ENCODE results near the gene HOXB6.

HOXB6 gene

GRCh38 chr17:48590607-48591161 is 14.1 kb downstream of the HOXB6 start:
- H3K4me1 ChIP-seq (ENCODE audit: control insufficient read depth in 1 of 2, insufficient read depth in 1 of 2, low read depth in 1 of 2, low read length in 1 of 2): peaks cover 12 to 21% of the 10 kb centered on the region in 2 experiments
- H3K27ac ChIP-seq: no peak overlapping the region
- H3K4me3 ChIP-seq (ENCODE audit: low read depth in 1 of 2, low read length in 1 of 2): no peak overlapping the region
- peaks cover 100% of the 10 kb centered on the region for H3K27me3 ChIP-seq
- H3K9me3 ChIP-seq: no peaks in the 10 kb centered on the region
- TF ChIP-seq CTCF (IDR thresholded peaks at IDR 0.05): no peak
- no peaks in the 10 kb centered on the region for H3K36me3 ChIP-seq

- Histone ChIP-seq H3K4me3 (ENCODE audit: low read depth in 1 of 2, low read length in 1 of 2) (no peak within 1 kb of the TSS), H3K9me3 (no peaks in the 10 kb centered on the region), H3K27me3 (peaks cover 100% of the 10 kb centered on the region), H3K27ac (no peak within 1 kb of the TSS), H3K4me1 (ENCODE audit: control insufficient read depth in 1 of 2, insufficient read depth in 1 of 2, low read depth in 1 of 2, low read length in 1 of 2) (peaks cover 19 to 26% of the 10 kb centered on the region in 2 experiments), H3K36me3 (no peaks in the 10 kb centered on the region)
- no peak for TF ChIP-seq CTCF (IDR thresholded peaks at IDR 0.05)
Observed at GRCh38 chr17:48589831-48590606, 14.8 kb downstream of the HOXB6 start, which contains the start of gene HOXB3. HOXB3 (minus strand) TSS chr17:48590241; CDS start chr17:48552474, 37,767 bp downstream.

- no peak for TF ChIP-seq CTCF (IDR thresholded peaks at IDR 0.05)
- Histone ChIP-seq H3K27me3 (peaks cover 100% of the 10 kb centered on the region), H3K36me3 (no peaks in the 10 kb centered on the region), H3K4me1 (ENCODE audit: control insufficient read depth in 1 of 2, insufficient read depth in 1 of 2, low read depth in 1 of 2, low read length in 1 of 2) (peaks cover 21 to 30% of the 10 kb centered on the region in 2 experiments), H3K9me3 (no peaks in the 10 kb centered on the region), H3K4me3 (ENCODE audit: low read depth in 1 of 2, low read length in 1 of 2) (no peak overlapping the region), H3K27ac (no peak overlapping the region)
Observed at GRCh38 chr17:48589060-48589830, 15.5 kb downstream of the HOXB6 start.

- H3K27me3 ChIP-seq: peaks cover 100% of the 10 kb centered on the region
- H3K4me1 ChIP-seq (ENCODE audit: control insufficient read depth in 1 of 2, insufficient read depth in 1 of 2, low read depth in 1 of 2, low read length in 1 of 2): peaks cover 18 to 28% of the 10 kb centered on the region in 2 experiments
- H3K9me3 ChIP-seq: no peaks in the 10 kb centered on the region
- no peak overlapping the region for H3K27ac ChIP-seq
- H3K36me3 ChIP-seq: no peaks in the 10 kb centered on the region
- no peak overlapping the region for H3K4me3 ChIP-seq (ENCODE audit: low read depth in 1 of 2, low read length in 1 of 2)
- no peak for TF ChIP-seq CTCF (IDR thresholded peaks at IDR 0.05)
Observed at GRCh38 chr17:48588528-48588927, 16.3 kb downstream of the HOXB6 start.

- Histone ChIP-seq H3K4me3 (ENCODE audit: low read depth in 1 of 2, low read length in 1 of 2) (no peak overlapping the region), H3K27ac (no peak overlapping the region), H3K27me3 (peaks cover 100% of the 10 kb centered on the region), H3K9me3 (no peaks in the 10 kb centered on the region), H3K4me1 (ENCODE audit: control insufficient read depth in 1 of 2, insufficient read depth in 1 of 2, low read depth in 1 of 2, low read length in 1 of 2) (peaks cover 18 to 24% of the 10 kb centered on the region in 2 experiments), H3K36me3 (no peaks in the 10 kb centered on the region)
- TF ChIP-seq CTCF (IDR thresholded peaks at IDR 0.05): no peak
Observed at GRCh38 chr17:48588074-48588415, 16.7 kb downstream of the HOXB6 start.
